ENCODE data around the gene PSMD2. TPM values are rescaled to one million over a fixed set of nuclear protein-coding genes. Genes with fewer than 3 reads are reported as not detected.

PSMD2 gene
- total RNA-seq, 1 experiment from 2014 or later, result 645 TPM

Other genes with a start within 250 kb of the PSMD2 start
- gene HTR3C, start 246.2 kb upstream of the PSMD2 start, total RNA-seq (2021), result not detected in 2 replicates
- not detected in 2 replicates for gene HTR3E, start 202.2 kb upstream of the PSMD2 start, total RNA-seq (2021)
- 57.8 and 64.2 TPM in 2 replicates for gene EIF2B5, start 163.9 kb upstream of the PSMD2 start, total RNA-seq (2021)
- 82.6 and 83.3 TPM in 2 replicates for gene DVL3, start 143.9 kb upstream of the PSMD2 start, total RNA-seq (2021)
- gene AP2M1, start 124.4 kb upstream of the PSMD2 start, total RNA-seq (2021), result 382 and 419 TPM in 2 replicates
- 65.1 and 65.2 TPM in 2 replicates for gene ABCF3, start 113.0 kb upstream of the PSMD2 start, total RNA-seq (2021)
- 0.13 TPM in 1 of 2 replicates, not detected in the other for gene VWA5B2, start 69.7 kb upstream of the PSMD2 start, total RNA-seq (2021)
- 68.5 and 68.8 TPM in 2 replicates for gene ALG3, start 50.3 kb upstream of the PSMD2 start, total RNA-seq (2021)
- 7.0 and 7.8 TPM in 2 replicates for gene EEF1AKMT4, start 49.6 kb upstream of the PSMD2 start, total RNA-seq (2021)
- gene CAMK2N2, start 37.7 kb upstream of the PSMD2 start, total RNA-seq (2021), result 1.3 and 2.2 TPM in 2 replicates
- gene ECE2, start 23.2 kb upstream of the PSMD2 start, total RNA-seq (2021), result not detected in 2 replicates
- gene EIF4G1, start 15.4 kb downstream of the PSMD2 start, total RNA-seq (2021), result 475 and 559 TPM in 2 replicates
- gene FAM131A, start 38.4 kb downstream of the PSMD2 start, total RNA-seq (2021), result 15.1 and 23.2 TPM in 2 replicates
- gene CLCN2, start 62.4 kb downstream of the PSMD2 start, total RNA-seq (2021), result 11.2 and 14.8 TPM in 2 replicates
- gene POLR2H, start 62.5 kb downstream of the PSMD2 start, total RNA-seq (2021), result 92.1 and 92.6 TPM in 2 replicates
- gene THPO, start 79.0 kb downstream of the PSMD2 start, total RNA-seq (2021), result not detected in 2 replicates
- gene CHRD, start 80.8 kb downstream of the PSMD2 start, total RNA-seq (2021), result 0.06 and 0.57 TPM in 2 replicates